Endodermal cell (in vitro differentiated cells): ENCODE data around the gene STK11. TPM values are rescaled to one million over a fixed set of nuclear protein-coding genes. Genes with fewer than 3 reads are reported as not detected.

Source experiments
- DNase-seq: peaks from one replicate; pipeline ENCODE4 v3.0.0-alpha.2; 2017
- H3K27ac ChIP-seq: 2 replicates; pipeline ENCODE4 v1.5.1; 2013; ENCODE audit warnings: mild to moderate bottlenecking, low read depth, low read length, moderate library complexity
- H3K27me3 ChIP-seq: 2 replicates; pipeline ENCODE4 v1.6.1; 2013; ENCODE audit warnings: mild to moderate bottlenecking, low read length, moderate library complexity; ENCODE audit not compliant: insufficient read depth, control insufficient read depth, poor library complexity, severe bottlenecking
- H3K36me3 ChIP-seq: 2 replicates; pipeline ENCODE4 v1.7.0; 2013; ENCODE audit warnings: mild to moderate bottlenecking, low read length, moderate library complexity; ENCODE audit not compliant: control insufficient read depth, insufficient read depth
- H3K4me1 ChIP-seq: one replicate; pipeline ENCODE4 v1.7.0; 2013; ENCODE audit warnings: low read length; ENCODE audit not compliant: control insufficient read depth, insufficient read depth
- H3K4me3 ChIP-seq: 2 replicates; pipeline ENCODE4 v1.5.1; 2013; ENCODE audit warnings: mild to moderate bottlenecking, low read length, moderate library complexity
- H3K9ac ChIP-seq: 2 replicates; pipeline ENCODE4 v1.6.1; 2013; ENCODE audit warnings: mild to moderate bottlenecking, low read length, moderate library complexity; ENCODE audit not compliant: poor library complexity, severe bottlenecking; ENCODE audit errors: extremely low read depth
- H3K9me3 ChIP-seq: 2 replicates; pipeline ENCODE4 v1.6.1; 2013; ENCODE audit warnings: mild to moderate bottlenecking, low read length, moderate library complexity; ENCODE audit not compliant: control insufficient read depth
- H3K27ac Mint-ChIP-seq: 2 replicates; pipeline ENCODE4 v1.8.0; 2020; ENCODE audit warnings: mixed read lengths
- H3K27me3 Mint-ChIP-seq: 2 replicates; pipeline ENCODE4 v1.8.0; 2021; ENCODE audit warnings: mild to moderate bottlenecking, mixed read lengths; ENCODE audit not compliant: insufficient read depth
- H3K36me3 Mint-ChIP-seq: 2 replicates; pipeline ENCODE4 v1.8.0; 2020; ENCODE audit warnings: low read depth, mixed read lengths
- H3K4me1 Mint-ChIP-seq: 2 replicates; pipeline ENCODE4 v1.8.0; 2020; ENCODE audit warnings: mixed read lengths
- H3K4me3 Mint-ChIP-seq: 2 replicates; pipeline ENCODE4 v1.8.0; 2020; ENCODE audit warnings: mild to moderate bottlenecking, moderate library complexity, mixed read lengths
- H3K9me3 Mint-ChIP-seq: 2 replicates; pipeline ENCODE4 v1.8.0; 2020; ENCODE audit warnings: mild to moderate bottlenecking, mixed read lengths
- WGBS, 2 experiments: methylation state at CpG; one replicate each; pipeline versions ENCODE4 v1.1.5 to v1.1.7; 2013; ENCODE audit warnings: missing lambda C conversion rate in 2 of 2, mixed read lengths in 1 of 2; ENCODE audit not compliant: insufficient coverage in 1 of 2, insufficient read length in 1 of 2; 5-methylcytosine and 5-hydroxymethylcytosine counted together
- total RNA-seq, 2 donors: library from RNA; stranded (reverse); fragmentation: NEBNext Ultra II Directional in 1 of 2; extraction: Animal tissue kit (Norgen Biotek cat#: 25700) in 1 of 2; gene quantifications; 2 replicates in 1 of 2; 3 replicates in 1 of 2; pipeline ENCODE4 v1.2.1, GENCODE V29; 2021
- TF ChIP-seq, protein P1 (sequence below): fragments of 200-600 bp; sonication (generic); conservative IDR thresholded peaks from 2 replicates; pipeline ENCODE4 v1.5.0; 2021; ENCODE audit warnings: antibody characterized with exemption, mild to moderate bottlenecking

STK11 gene
- total RNA-seq, 2 donors from 2014 or later, result 78.8 to 81.4 TPM

- Histone ChIP-seq H3K27ac (peak overlapping the region; percentile 57), H3K4me3 (no peak overlapping the region), H3K4me1 (peaks cover 8% of the 10 kb centered on the region), H3K9ac (no peak overlapping the region), H3K9me3 (no peaks in the 10 kb centered on the region), H3K36me3 (peaks cover 63% of the 10 kb centered on the region), H3K27me3 (no peaks in the 10 kb centered on the region)
- H3K4me1 Mint-ChIP-seq, result peaks cover 19% of the 10 kb centered on the region
- DNase-seq, result no peak
- WGBS, 2 experiments, result 94 to 95% methylated on average over 30 to 52 of the region's 52 CpGs
- no peaks in the 10 kb centered on the region for H3K9me3 Mint-ChIP-seq
- no peak overlapping the region for H3K4me3 Mint-ChIP-seq
- TF ChIP-seq, protein P1, sequence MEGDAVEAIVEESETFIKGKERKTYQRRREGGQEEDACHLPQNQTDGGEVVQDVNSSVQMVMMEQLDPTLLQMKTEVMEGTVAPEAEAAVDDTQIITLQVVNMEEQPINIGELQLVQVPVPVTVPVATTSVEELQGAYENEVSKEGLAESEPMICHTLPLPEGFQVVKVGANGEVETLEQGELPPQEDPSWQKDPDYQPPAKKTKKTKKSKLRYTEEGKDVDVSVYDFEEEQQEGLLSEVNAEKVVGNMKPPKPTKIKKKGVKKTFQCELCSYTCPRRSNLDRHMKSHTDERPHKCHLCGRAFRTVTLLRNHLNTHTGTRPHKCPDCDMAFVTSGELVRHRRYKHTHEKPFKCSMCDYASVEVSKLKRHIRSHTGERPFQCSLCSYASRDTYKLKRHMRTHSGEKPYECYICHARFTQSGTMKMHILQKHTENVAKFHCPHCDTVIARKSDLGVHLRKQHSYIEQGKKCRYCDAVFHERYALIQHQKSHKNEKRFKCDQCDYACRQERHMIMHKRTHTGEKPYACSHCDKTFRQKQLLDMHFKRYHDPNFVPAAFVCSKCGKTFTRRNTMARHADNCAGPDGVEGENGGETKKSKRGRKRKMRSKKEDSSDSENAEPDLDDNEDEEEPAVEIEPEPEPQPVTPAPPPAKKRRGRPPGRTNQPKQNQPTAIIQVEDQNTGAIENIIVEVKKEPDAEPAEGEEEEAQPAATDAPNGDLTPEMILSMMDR, result no peak
- peaks cover 52% of the 10 kb centered on the region for H3K36me3 Mint-ChIP-seq
- peak overlapping the region; percentile 77 for H3K27ac Mint-ChIP-seq
- H3K27me3 Mint-ChIP-seq, result no peaks in the 10 kb centered on the region
Measured at GRCh38 chr19:1255186-1256161, 49.9 kb downstream of the STK11 start.

GRCh38 chr19:1256646-1257474 is 51.3 kb downstream of the STK11 start:
- TF ChIP-seq, protein P1, result no peak
- WGBS, 2 experiments, result 94 to 96% methylated on average over 42 to 46 of the region's 46 CpGs
- H3K36me3 ChIP-seq, result peaks cover 57% of the 10 kb centered on the region

GRCh38 chr19:1257475-1258162 is 52.0 kb downstream of the STK11 start:
- no peaks in the 10 kb centered on the region for H3K9me3 Mint-ChIP-seq
- peak overlapping the region; percentile 90 for H3K27ac Mint-ChIP-seq
- no peaks in the 10 kb centered on the region for H3K27me3 Mint-ChIP-seq
- DNase-seq, result no peak
- Histone ChIP-seq H3K4me1 (peaks cover 17% of the 10 kb centered on the region), H3K36me3 (peaks cover 50% of the 10 kb centered on the region), H3K27me3 (no peaks in the 10 kb centered on the region), H3K4me3 (no peak overlapping the region), H3K9ac (no peak overlapping the region), H3K9me3 (no peaks in the 10 kb centered on the region), H3K27ac (peak overlapping the region; percentile 21)
- 83 to 87% methylated on average over 13 to 23 of the region's 23 CpGs for WGBS, 2 experiments
- TF ChIP-seq, protein P1, result no peak
- H3K36me3 Mint-ChIP-seq, result peaks cover 44% of the 10 kb centered on the region
- H3K4me3 Mint-ChIP-seq, result no peak overlapping the region
- peaks cover 30% of the 10 kb centered on the region for H3K4me1 Mint-ChIP-seq

More at GRCh38 chr19:1256646-1257474, 51.3 kb downstream of the STK11 start:
- peaks cover 26% of the 10 kb centered on the region for H3K4me1 Mint-ChIP-seq
- Histone ChIP-seq H3K9me3 (no peaks in the 10 kb centered on the region), H3K9ac (no peak overlapping the region), H3K27ac (peak overlapping the region; percentile 0), H3K4me3 (no peak overlapping the region), H3K4me1 (peaks cover 10% of the 10 kb centered on the region), H3K27me3 (no peaks in the 10 kb centered on the region)
- H3K4me3 Mint-ChIP-seq, result no peak overlapping the region
- no peaks in the 10 kb centered on the region for H3K27me3 Mint-ChIP-seq
- DNase-seq, result no peak
- H3K36me3 Mint-ChIP-seq, result peaks cover 44% of the 10 kb centered on the region
- no peak overlapping the region for H3K27ac Mint-ChIP-seq
- no peaks in the 10 kb centered on the region for H3K9me3 Mint-ChIP-seq
